WTC11 (cell line): ENCODE data around the gene SLC1A4. TPM values are rescaled to one million over a fixed set of nuclear protein-coding genes. Genes with fewer than 3 reads are reported as not detected.

ENCODE experiments used
- ATAC-seq: fragments of 200-7000 bp; cut with Tn5 transposase; 2 replicates; pipeline ENCODE4 v1.10.0; 2021; ENCODE audit warnings: mild to moderate bottlenecking, moderate library complexity
- CTCF ChIA-PET: fragments of 300-600 bp; sonication (Branson Sonifier 250); formaldehyde crosslinking; loops from one replicate; lab custom pipeline; 2021; ENCODE audit warnings: antibody characterized with exemption; lab: Charles Lee
- POLR2A ChIA-PET: fragments of 350-600 bp; sonication (Branson Sonifier 250); formaldehyde crosslinking; loops from one replicate; lab custom pipeline; 2021; ENCODE audit warnings: antibody characterized with exemption; lab: Charles Lee
- DNase-seq: peaks from one replicate; pipeline ENCODE4 v3.0.0; 2021; ENCODE audit warnings: low spot score
- H3K27ac Mint-ChIP-seq: 2 replicates; pipeline ENCODE4 v1.8.0; 2021; ENCODE audit warnings: mixed read lengths
- H3K27me3 Mint-ChIP-seq: 2 replicates; pipeline ENCODE4 v1.8.0; 2021; ENCODE audit warnings: low read depth, mild to moderate bottlenecking, moderate library complexity, mixed read lengths
- H3K36me3 Mint-ChIP-seq: 2 replicates; pipeline ENCODE4 v1.8.0; 2021; ENCODE audit warnings: mixed read lengths
- H3K4me1 Mint-ChIP-seq: 2 replicates; pipeline ENCODE4 v1.8.0; 2022; ENCODE audit warnings: mixed read lengths
- H3K4me3 Mint-ChIP-seq: 2 replicates; pipeline ENCODE4 v1.8.0; 2021; ENCODE audit warnings: mild to moderate bottlenecking, moderate library complexity, mixed read lengths
- H3K9me3 Mint-ChIP-seq: 2 replicates; pipeline ENCODE4 v1.8.0; 2021; ENCODE audit warnings: mixed read lengths
- AR ChIP-seq: fragments of 250-450 bp; sonication (Bioruptor Pico); IDR thresholded peaks from 2 replicates; pipeline ENCODE4 v1.9.0; 2021; ENCODE audit warnings: mild to moderate bottlenecking
- FOXK1 ChIP-seq: sonication (generic); formaldehyde crosslinking; IDR thresholded peaks from 2 replicates; pipeline ENCODE4 v1.8.0; 2022; ENCODE audit warnings: mild to moderate bottlenecking, moderate library complexity, missing genetic modification reagents
- GTF2I ChIP-seq: fragments of 250-450 bp; sonication (Bioruptor Pico); conservative IDR thresholded peaks from 2 replicates; pipeline ENCODE4 v1.4.0; 2021; ENCODE audit warnings: mild to moderate bottlenecking
- JUN ChIP-seq: sonication (generic); formaldehyde crosslinking; IDR thresholded peaks from 2 replicates; pipeline ENCODE4 v1.8.0; 2023; ENCODE audit warnings: mild to moderate bottlenecking, missing genetic modification reagents
- MXD4 ChIP-seq: fragments of 250-450 bp; sonication (Bioruptor Pico); IDR thresholded peaks from 2 replicates; pipeline ENCODE4 v1.8.0; 2021; ENCODE audit warnings: mild to moderate bottlenecking, moderate library complexity, borderline replicate concordance
- NR1H2 ChIP-seq: sonication (generic); formaldehyde crosslinking; IDR thresholded peaks from 2 replicates; pipeline ENCODE4 v1.9.0; 2021; ENCODE audit warnings: mild to moderate bottlenecking, moderate library complexity, missing genetic modification reagents
- NR2C2 ChIP-seq: sonication (generic); formaldehyde crosslinking; IDR thresholded peaks from 2 replicates; pipeline ENCODE4 v1.8.0; 2022; ENCODE audit warnings: mild to moderate bottlenecking, missing genetic modification reagents
- OVOL2 ChIP-seq: fragments of 250-450 bp; sonication (Bioruptor Pico); IDR thresholded peaks from 2 replicates; pipeline ENCODE4 v1.9.0; 2021; ENCODE audit warnings: mild to moderate bottlenecking, borderline replicate concordance
- RELA ChIP-seq: sonication (generic); formaldehyde crosslinking; IDR thresholded peaks from 2 replicates; pipeline ENCODE4 v1.8.1; 2022; ENCODE audit warnings: missing genetic modification reagents, mild to moderate bottlenecking, borderline replicate concordance
- SOX15 ChIP-seq: fragments of 250-450 bp; sonication (Bioruptor Pico); IDR thresholded peaks from 2 replicates; pipeline ENCODE4 v1.9.0; 2021; ENCODE audit warnings: mild to moderate bottlenecking
- ZNF121 ChIP-seq: sonication (generic); formaldehyde crosslinking; IDR thresholded peaks from 2 replicates; pipeline ENCODE4 v1.8.0; 2023; ENCODE audit warnings: missing genetic modification reagents
- ZNF416 ChIP-seq: fragments of 250-450 bp; sonication (Bioruptor Pico); IDR thresholded peaks from 2 replicates; pipeline ENCODE4 v1.9.0; 2021; ENCODE audit warnings: mild to moderate bottlenecking, inconsistent platforms
- ZNF512 ChIP-seq: sonication (generic); formaldehyde crosslinking; IDR thresholded peaks from 2 replicates; pipeline ENCODE4 v1.8.1; 2022; ENCODE audit warnings: missing genetic modification reagents, borderline replicate concordance
- ZNF671 ChIP-seq: fragments of 250-450 bp; sonication (Bioruptor Pico); IDR thresholded peaks from 2 replicates; pipeline ENCODE4 v1.8.0; 2021; ENCODE audit warnings: mild to moderate bottlenecking
- total RNA-seq: library from RNA; stranded (reverse); gene quantifications from 3 replicates; pipeline ENCODE4 v1.2.3, GENCODE V29; 2021
- TF ChIP-seq, protein P1 (sequence below): sonication (generic); formaldehyde crosslinking; IDR thresholded peaks from 2 replicates; pipeline ENCODE4 v1.8.0; 2022; ENCODE audit warnings: mild to moderate bottlenecking, missing genetic modification reagents
- TF ChIP-seq, protein P2 (sequence below): sonication (generic); formaldehyde crosslinking; IDR thresholded peaks from 2 replicates; pipeline ENCODE4 v1.8.1; 2023; ENCODE audit warnings: mild to moderate bottlenecking, moderate library complexity, missing genetic modification reagents
- TF ChIP-seq, protein P3 (sequence below): fragments of 250-450 bp; sonication (Bioruptor Pico); IDR thresholded peaks from 2 replicates; pipeline ENCODE4 v1.9.0; 2021; ENCODE audit warnings: mild to moderate bottlenecking

Gene SLC1A4
- total RNA-seq, 1 experiment from 2014 or later: 1.6 TPM

DNA sequence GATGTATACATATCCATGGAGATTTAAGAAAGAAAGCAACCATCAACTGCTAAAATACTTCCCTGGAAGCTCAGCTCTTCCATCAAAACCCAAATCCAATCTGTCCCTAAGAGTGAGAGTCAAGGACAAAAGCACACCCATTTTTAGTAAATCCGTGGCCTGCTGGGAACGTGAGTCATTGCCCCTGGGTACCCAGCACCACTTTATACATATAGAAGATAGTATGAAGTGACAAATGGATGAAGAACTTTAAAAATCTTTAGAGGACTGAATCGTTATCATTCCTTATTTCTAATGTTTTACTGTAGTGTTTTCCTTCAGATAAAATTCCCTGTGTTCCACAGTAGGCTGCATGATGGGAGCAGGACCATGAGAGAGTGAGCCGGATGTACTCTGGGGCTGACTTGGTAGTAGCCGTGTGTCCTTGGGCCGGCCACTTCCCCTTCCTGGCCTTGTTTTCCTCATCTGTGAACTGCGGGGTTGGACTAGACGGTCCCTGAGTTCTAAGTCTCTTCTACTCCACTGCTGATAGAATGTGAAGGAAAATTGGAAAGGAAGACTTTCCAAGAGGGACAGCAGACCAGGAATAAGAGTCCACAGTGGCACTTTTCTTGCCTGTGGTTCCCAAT, 38.5 kb downstream of the SLC1A4 start:
- POLR2A ChIA-PET: no interaction called here

GRCh38 chr2:65030476-65031332, 41.5 kb downstream of the SLC1A4 start:
- CTCF ChIA-PET: interaction anchor here (0.7 to 3.4 kb wide), 15 partner anchors 10 to 156 kb away, joined by 3 to 39 read pairs (median 4); no protein-coding TSS in a partner anchor
- H3K36me3 Mint-ChIP-seq: peaks cover 6% of the 10 kb centered on the region; the same call in 1 of the 2 replicates
- H3K9me3 Mint-ChIP-seq: no peaks in the 10 kb centered on the region
- peak overlapping the region; percentile 19 for H3K27ac Mint-ChIP-seq
- peak overlapping the region; percentile 8; the same call in 1 of the 2 replicates for H3K4me3 Mint-ChIP-seq
- DNase-seq: no peak
- POLR2A ChIA-PET: interaction anchor here (1.6 kb wide), 1 partner anchor 25 kb away, joined by 4 read pairs; the partner anchor contains the start of gene CEP68
- TF ChIP-seq RELA (no peak), ZNF416 (CRISPR knock-in tag) (no peak), MXD4 (no peak), OVOL2 (CRISPR knock-in tag) (no peak), GTF2I (no peak), ZNF121 (CRISPR knock-in tag) (no peak), SOX15 (no peak), NR1H2 (no peak), FOXK1 (CRISPR knock-in tag) (no peak)
- TF ChIP-seq, protein P1, sequence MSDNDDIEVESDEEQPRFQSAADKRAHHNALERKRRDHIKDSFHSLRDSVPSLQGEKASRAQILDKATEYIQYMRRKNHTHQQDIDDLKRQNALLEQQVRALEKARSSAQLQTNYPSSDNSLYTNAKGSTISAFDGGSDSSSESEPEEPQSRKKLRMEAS: no peak
- H3K27me3 Mint-ChIP-seq: no peaks in the 10 kb centered on the region
- H3K4me1 Mint-ChIP-seq: peaks cover 36% of the 10 kb centered on the region
- no peak for ATAC-seq

More for the DNA sequence above, 38.5 kb downstream of the SLC1A4 start:
- Mint-ChIP-seq H3K27ac (0 out of 2 replicates have a peak overlapping the region, but pooled peaks have one; percentile 4), H3K36me3 (peaks cover 10% of the 10 kb centered on the region), H3K27me3 (no peaks in the 10 kb centered on the region), H3K4me1 (peaks cover 24% of the 10 kb centered on the region), H3K4me3 (no peak overlapping the region), H3K9me3 (no peaks in the 10 kb centered on the region)
- no peak for TF ChIP-seq NR2C2 (CRISPR knock-in tag)
- TF ChIP-seq AR (CRISPR knock-in tag): no peak
- TF ChIP-seq ZNF512 (CRISPR knock-in tag): no peak
- no peak for TF ChIP-seq JUN (CRISPR knock-in tag)
- CTCF ChIA-PET: no interaction called here
- DNase-seq: no peak
- ATAC-seq: no peak

GRCh38 chr2:65031341-65032018, 42.3 kb downstream of the SLC1A4 start:
- DNase-seq (peak; percentile 53), ATAC-seq (peak; percentile 90)
- peaks cover 6% of the 10 kb centered on the region; the same call in 1 of the 2 replicates for H3K36me3 Mint-ChIP-seq
- no peak for TF ChIP-seq ZNF671 (CRISPR knock-in tag)
- TF ChIP-seq, protein P2, sequence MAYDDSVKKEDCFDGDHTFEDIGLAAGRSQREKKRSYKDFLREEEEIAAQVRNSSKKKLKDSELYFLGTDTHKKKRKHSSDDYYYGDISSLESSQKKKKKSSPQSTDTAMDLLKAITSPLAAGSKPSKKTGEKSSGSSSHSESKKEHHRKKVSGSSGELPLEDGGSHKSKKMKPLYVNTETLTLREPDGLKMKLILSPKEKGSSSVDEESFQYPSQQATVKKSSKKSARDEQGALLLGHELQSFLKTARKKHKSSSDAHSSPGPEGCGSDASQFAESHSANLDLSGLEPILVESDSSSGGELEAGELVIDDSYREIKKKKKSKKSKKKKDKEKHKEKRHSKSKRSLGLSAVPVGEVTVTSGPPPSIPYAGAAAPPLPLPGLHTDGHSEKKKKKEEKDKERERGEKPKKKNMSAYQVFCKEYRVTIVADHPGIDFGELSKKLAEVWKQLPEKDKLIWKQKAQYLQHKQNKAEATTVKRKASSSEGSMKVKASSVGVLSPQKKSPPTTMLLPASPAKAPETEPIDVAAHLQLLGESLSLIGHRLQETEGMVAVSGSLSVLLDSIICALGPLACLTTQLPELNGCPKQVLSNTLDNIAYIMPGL (CRISPR knock-in tag): 0 out of 2 replicates have a peak, but pooled peaks have one; percentile 10
- TF ChIP-seq, protein P3, sequence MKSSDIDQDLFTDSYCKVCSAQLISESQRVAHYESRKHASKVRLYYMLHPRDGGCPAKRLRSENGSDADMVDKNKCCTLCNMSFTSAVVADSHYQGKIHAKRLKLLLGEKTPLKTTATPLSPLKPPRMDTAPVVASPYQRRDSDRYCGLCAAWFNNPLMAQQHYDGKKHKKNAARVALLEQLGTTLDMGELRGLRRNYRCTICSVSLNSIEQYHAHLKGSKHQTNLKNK (CRISPR knock-in tag): no peak
- H3K9me3 Mint-ChIP-seq: no peaks in the 10 kb centered on the region
- H3K4me3 Mint-ChIP-seq: peak overlapping the region; percentile 30
- H3K4me1 Mint-ChIP-seq: peaks cover 36% of the 10 kb centered on the region
- POLR2A ChIA-PET: interaction anchor here (1.6 kb wide), 1 partner anchor 24 kb away, joined by 4 read pairs; the partner anchor contains the start of gene CEP68
- H3K27me3 Mint-ChIP-seq: no peaks in the 10 kb centered on the region
- CTCF ChIA-PET: interaction anchor here (0.7 to 3.4 kb wide), 18 partner anchors 9 to 445 kb away, joined by 3 to 39 read pairs (median 4); no protein-coding TSS in a partner anchor
- H3K27ac Mint-ChIP-seq: peak overlapping the region; percentile 85
